HCT116 (cell line): ENCODE data around the gene SLF1. TPM values are rescaled to one million over a fixed set of nuclear protein-coding genes. Genes with fewer than 3 reads are reported as not detected.

Experiments used
- ATAC-seq: fragments of 200-7000 bp; cut with Tn5 transposase; 2 replicates; pipeline ENCODE4 v1.9.1; 2020; ENCODE audit warnings: mild to moderate bottlenecking, moderate library complexity
- BruUV-seq: library from RNA; stranded (reverse); fragments of 400-500 nt; replicated peaks from 2 replicates; lab custom pipeline; 2021; lab: Mats Ljungman, UMichigan
- CTCF ChIA-PET: fragments of 300-600 bp; sonication (Branson Sonifier 250); formaldehyde crosslinking; loops from one replicate; lab custom pipeline; 2021; ENCODE audit warnings: antibody characterized with exemption; lab: Charles Lee
- POLR2A ChIA-PET: fragments of 300-600, 350-600 bp; sonication (Branson Sonifier 250); formaldehyde crosslinking; loops from one replicate; lab custom pipeline; 2021; ENCODE audit warnings: antibody characterized with exemption; lab: Charles Lee
- RAD21 ChIA-PET, 2 experiments: fragments of 300-600 bp; sonication (Branson Sonifier 250); formaldehyde crosslinking; loops; one replicate each; lab custom pipeline; 2023; ENCODE audit warnings: low total read pairs in 2 of 2; ENCODE audit not compliant: uncharacterized antibody in 2 of 2, unreplicated experiment in 2 of 2, low non-redundant PET in 1 of 2; lab: Charles Lee
- DNase-seq: peaks from one replicate; pipeline ENCODE4 v3.0.0-alpha.2; 2010; ENCODE audit warnings: low read depth, low spot score
- H2AFZ ChIP-seq: fragments of 200-600 bp; shearing (Covaris generic), sonication (generic); 2 replicates; pipeline ENCODE4 v1.6.1; 2017; ENCODE audit warnings: low read depth, mixed run types, mixed read lengths, antibody characterized with exemption, low read length; ENCODE audit not compliant: poor library complexity, severe bottlenecking
- H3K27ac ChIP-seq: 2 replicates; pipeline ENCODE4 v1.5.1; 2012; ENCODE audit warnings: low read depth, low read length
- H3K27me3 ChIP-seq: fragments of 200-600 bp; sonication (generic); 2 replicates; pipeline ENCODE4 v1.6.1; 2016; ENCODE audit warnings: mixed run types, low read length, mixed read lengths; ENCODE audit not compliant: insufficient read depth
- H3K36me3 ChIP-seq, 2 experiments: fragments of 200-500 bp in 1 of 2; fragments of 200-600 bp in 1 of 2; sonication (Bioruptor generic) in 1 of 2; sonication (generic) in 1 of 2; 2 replicates each; pipeline versions ENCODE4 v1.5.1 to v1.6.1; 2014 to 2016; ENCODE audit warnings: low read length in 2 of 2, inconsistent platforms in 1 of 2, mixed read lengths in 1 of 2, mixed run types in 1 of 2; ENCODE audit not compliant: insufficient read depth in 2 of 2, control insufficient read depth in 1 of 2
- H3K4me1 ChIP-seq, 2 experiments: fragments of 200-600 bp in 1 of 2; sonication (generic) in 1 of 2; 2 replicates each; pipeline versions ENCODE4 v1.5.1 to v1.6.1; 2012 to 2017; ENCODE audit warnings: low read length in 2 of 2, inconsistent platforms in 1 of 2, mild to moderate bottlenecking in 1 of 2, mixed read lengths in 1 of 2, mixed run types in 1 of 2, moderate library complexity in 1 of 2; ENCODE audit not compliant: insufficient read depth in 2 of 2, control insufficient read depth in 1 of 2
- H3K4me2 ChIP-seq: fragments of 200-600 bp; sonication (generic); 2 replicates; pipeline ENCODE4 v1.6.1; 2017; ENCODE audit warnings: mixed run types, low read length, mixed read lengths
- H3K4me3 ChIP-seq, 2 experiments: fragments of 200-600 bp in 1 of 2; sonication (generic) in 1 of 2; replicated peaks in 1 of 2; 2 replicates each; pipeline ENCODE4 v1.5.1; 2011 to 2016; ENCODE audit warnings: low read length in 2 of 2, control low read depth in 1 of 2, low read depth in 1 of 2, mild to moderate bottlenecking in 1 of 2, mixed read lengths in 1 of 2, mixed run types in 1 of 2
- H3K79me2 ChIP-seq: fragments of 200-600 bp; sonication (generic); 2 replicates; pipeline ENCODE4 v1.6.1; 2017; ENCODE audit warnings: mild to moderate bottlenecking, mixed run types, low read length, moderate library complexity, mixed read lengths; ENCODE audit not compliant: insufficient read depth
- H3K9ac ChIP-seq: fragments of 200-600 bp; sonication (generic); 2 replicates; pipeline ENCODE4 v1.6.1; 2016; ENCODE audit warnings: low read length, mixed read lengths
- H3K9me2 ChIP-seq: fragments of 200-600 bp; sonication (generic), shearing (Covaris generic); 2 replicates; pipeline ENCODE4 v1.6.1; 2017; ENCODE audit warnings: mixed run types, mild to moderate bottlenecking, moderate library complexity; ENCODE audit not compliant: insufficient read depth
- H3K9me3 ChIP-seq, 2 experiments: fragments of 200-500 bp in 1 of 2; fragments of 200-600 bp in 1 of 2; sonication (Bioruptor generic) in 1 of 2; sonication (generic) in 1 of 2; 2 replicates each; pipeline ENCODE4 v1.6.1; 2014 to 2017; ENCODE audit warnings: low read length in 2 of 2, mixed read lengths in 2 of 2, inconsistent platforms in 1 of 2, low read depth in 1 of 2, mild to moderate bottlenecking in 1 of 2, mixed run types in 1 of 2, moderate library complexity in 1 of 2; ENCODE audit not compliant: control insufficient read depth in 1 of 2, insufficient read depth in 1 of 2
- H4K20me1 ChIP-seq: fragments of 200-600 bp; sonication (generic), shearing (Covaris generic); 2 replicates; pipeline ENCODE4 v1.6.1; 2017; ENCODE audit warnings: mixed run types, mild to moderate bottlenecking, moderate library complexity; ENCODE audit not compliant: insufficient read depth
- CEBPB ChIP-seq: IDR thresholded peaks from 2 replicates; pipeline ENCODE4 v1.6.1; 2012; ENCODE audit warnings: low read depth
- EGR1 ChIP-seq: IDR thresholded peaks from 2 replicates; pipeline ENCODE4 v1.6.1; 2012; ENCODE audit warnings: low read depth
- ELF1 ChIP-seq: IDR thresholded peaks from 2 replicates; pipeline ENCODE4 v1.6.1; 2012; ENCODE audit warnings: low read depth, borderline replicate concordance
- EZH2phosphoT487 ChIP-seq: fragments of 200-600 bp; IDR thresholded peaks from 2 replicates; pipeline ENCODE4 v1.6.1; 2018; ENCODE audit warnings: antibody characterized with exemption, borderline replicate concordance
- FOSL1 ChIP-seq: IDR thresholded peaks from 2 replicates; pipeline ENCODE4 v1.6.1; 2012; ENCODE audit warnings: low read depth
- POLR2AphosphoS5 ChIP-seq: IDR thresholded peaks from 2 replicates; pipeline ENCODE4 v1.6.1; 2011; ENCODE audit warnings: mild to moderate bottlenecking, low read depth, low read length, moderate library complexity
- SIN3A ChIP-seq: IDR thresholded peaks from 2 replicates; pipeline ENCODE4 v1.6.1; 2012; ENCODE audit warnings: low read depth
- SRF ChIP-seq: IDR thresholded peaks from 2 replicates; pipeline ENCODE4 v1.6.1; 2012; ENCODE audit warnings: low read depth
- TCF7L2 ChIP-seq: IDR thresholded peaks from 2 replicates; pipeline ENCODE4 v1.7.0; 2011; ENCODE audit warnings: borderline replicate concordance, inconsistent platforms; ENCODE audit not compliant: insufficient read depth, insufficient read length; ENCODE audit errors: extremely low read depth
- ZFX ChIP-seq: fragments of 450-650 bp; IDR thresholded peaks from 2 replicates; pipeline ENCODE4 v1.6.1; 2017
- ZNF274 ChIP-seq: fragments of 200-500 bp; sonication (Bioruptor generic); IDR thresholded peaks from 2 replicates; pipeline ENCODE4 v1.6.1; 2014; ENCODE audit warnings: mild to moderate bottlenecking, low read depth, low read length, inconsistent platforms
- intact Hi-C: fragments of 100-400 bp; cut with micrococcal nuclease; formaldehyde crosslinking; loops from 2 replicates; pipeline ENCODE4 v1.10.0; 2022
- total RNA-seq: library from RNA; stranded (reverse); gene quantifications from one replicate; pipeline ENCODE4 v1.2.1, GENCODE V29; 2021; ENCODE audit not compliant: unreplicated experiment
- TF ChIP-seq, protein P1 (sequence below), 3 experiments: fragments of 200-600 bp in 1 of 3; sonication (generic) in 1 of 3; IDR thresholded peaks in 2 of 3; conservative IDR thresholded peaks in 1 of 3; 2 replicates each; pipeline ENCODE4 v1.5.1; 2012 to 2017; ENCODE audit warnings: low read depth in 2 of 3, low read length in 2 of 3, antibody characterized with exemption in 1 of 3, borderline replicate concordance in 1 of 3, control low read depth in 1 of 3, mild to moderate bottlenecking in 1 of 3, mixed read lengths in 1 of 3, mixed run types in 1 of 3, moderate library complexity in 1 of 3; ENCODE audit not compliant: insufficient read depth in 1 of 3
- TF ChIP-seq, protein P2 (sequence below): IDR thresholded peaks from 2 replicates; pipeline ENCODE4 v1.6.1; 2012
- TF ChIP-seq, protein P3 (sequence below): IDR thresholded peaks from 2 replicates; pipeline ENCODE4 v1.6.1; 2012

SLF1 gene
- total RNA-seq, 1 experiment from 2014 or later, result 10.4 TPM

DNA sequence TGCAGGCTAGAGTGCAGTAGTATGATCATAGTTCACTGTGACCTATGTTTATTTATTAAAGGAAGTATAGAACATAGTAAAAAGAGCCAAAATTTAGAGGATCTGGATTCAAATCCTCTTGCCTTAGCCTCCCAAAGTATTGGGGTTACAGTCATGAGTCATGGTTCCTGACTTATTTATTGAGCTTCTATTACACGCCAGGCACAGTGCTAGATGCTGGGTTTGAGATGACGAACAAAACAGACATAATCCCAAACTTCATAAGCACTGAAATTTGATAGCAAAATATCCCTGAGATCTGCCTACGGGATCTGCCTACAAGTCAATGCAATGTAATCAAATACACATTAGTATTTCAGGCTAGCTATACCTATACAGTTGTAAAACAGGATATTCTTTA is 2.6 kb upstream of the SLF1 start:
- Histone ChIP-seq H3K9me2 (no peaks in the 10 kb centered on the region), H3K9ac (no peak overlapping the region), H4K20me1 (peaks cover 4% of the 10 kb centered on the region; the same call in 1 of the 2 replicates), H2AFZ (no peak overlapping the region), H3K27me3 (no peaks in the 10 kb centered on the region), H3K79me2 (peaks cover 35% of the 10 kb centered on the region), H3K9me3 (no peaks in the 10 kb centered on the region), H3K36me3 (no peaks in the 10 kb centered on the region), H3K4me3 (no peak overlapping the region), H3K27ac (no peak overlapping the region), H3K4me1 (peaks cover 5 to 18% of the 10 kb centered on the region in 2 experiments), H3K4me2 (no peak overlapping the region)
- ChIA-PET POLR2A (no interaction called here), RAD21 (no interaction called here), CTCF (no interaction called here)
- intact Hi-C loops, result no loop called here
- BruUV-seq, result no TSS peak
- DNase-seq (no peak), ATAC-seq (no peak)
- no peak for TF ChIP-seq ELF1
- TF ChIP-seq POLR2AphosphoS5, result no peak
- no peak for TF ChIP-seq EZH2phosphoT487
- TF ChIP-seq SRF, result no peak
- TF ChIP-seq, protein P1, sequence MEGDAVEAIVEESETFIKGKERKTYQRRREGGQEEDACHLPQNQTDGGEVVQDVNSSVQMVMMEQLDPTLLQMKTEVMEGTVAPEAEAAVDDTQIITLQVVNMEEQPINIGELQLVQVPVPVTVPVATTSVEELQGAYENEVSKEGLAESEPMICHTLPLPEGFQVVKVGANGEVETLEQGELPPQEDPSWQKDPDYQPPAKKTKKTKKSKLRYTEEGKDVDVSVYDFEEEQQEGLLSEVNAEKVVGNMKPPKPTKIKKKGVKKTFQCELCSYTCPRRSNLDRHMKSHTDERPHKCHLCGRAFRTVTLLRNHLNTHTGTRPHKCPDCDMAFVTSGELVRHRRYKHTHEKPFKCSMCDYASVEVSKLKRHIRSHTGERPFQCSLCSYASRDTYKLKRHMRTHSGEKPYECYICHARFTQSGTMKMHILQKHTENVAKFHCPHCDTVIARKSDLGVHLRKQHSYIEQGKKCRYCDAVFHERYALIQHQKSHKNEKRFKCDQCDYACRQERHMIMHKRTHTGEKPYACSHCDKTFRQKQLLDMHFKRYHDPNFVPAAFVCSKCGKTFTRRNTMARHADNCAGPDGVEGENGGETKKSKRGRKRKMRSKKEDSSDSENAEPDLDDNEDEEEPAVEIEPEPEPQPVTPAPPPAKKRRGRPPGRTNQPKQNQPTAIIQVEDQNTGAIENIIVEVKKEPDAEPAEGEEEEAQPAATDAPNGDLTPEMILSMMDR (IDR thresholded peaks at IDR 0.05 in 2 of 3, conservative IDR thresholded peaks at IDR 0.05 in 1 of 3; ENCODE audit: borderline replicate concordance in 1 of 3, insufficient read depth in 1 of 3, low read depth in 2 of 3, low read length in 2 of 3), result no peak
- TF ChIP-seq FOSL1, result no peak
- TF ChIP-seq SIN3A, result no peak
- TF ChIP-seq, protein P2, sequence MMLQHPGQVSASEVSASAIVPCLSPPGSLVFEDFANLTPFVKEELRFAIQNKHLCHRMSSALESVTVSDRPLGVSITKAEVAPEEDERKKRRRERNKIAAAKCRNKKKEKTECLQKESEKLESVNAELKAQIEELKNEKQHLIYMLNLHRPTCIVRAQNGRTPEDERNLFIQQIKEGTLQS, result no peak
- no peak for TF ChIP-seq TCF7L2
- TF ChIP-seq CEBPB, result no peak
- no peak for TF ChIP-seq ZNF274
- TF ChIP-seq, protein P3, sequence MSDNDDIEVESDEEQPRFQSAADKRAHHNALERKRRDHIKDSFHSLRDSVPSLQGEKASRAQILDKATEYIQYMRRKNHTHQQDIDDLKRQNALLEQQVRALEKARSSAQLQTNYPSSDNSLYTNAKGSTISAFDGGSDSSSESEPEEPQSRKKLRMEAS, result no peak
- no peak for TF ChIP-seq ZFX
- no peak for TF ChIP-seq EGR1
